Peyer's patch (tissue), 4 donors: ENCODE measurements around the gene WWOX. TPM values are rescaled to one million over a fixed set of nuclear protein-coding genes. Genes with fewer than 3 reads are reported as not detected.

Experiments
- DNase-seq, 3 donors: peaks; one replicate each; pipeline ENCODE4 v3.0.0-alpha.2; 2017 to 2019
- H3K27ac ChIP-seq, 4 donors: fragments of 200-600 bp; sonication (generic); one replicate each; pipeline ENCODE4 v1.5.1; 2016 to 2019
- H3K27me3 ChIP-seq, 2 donors: fragments of 200-600 bp; sonication (generic); one replicate each; pipeline ENCODE4 v1.5.1; 2019
- H3K36me3 ChIP-seq, 3 donors: fragments of 200-600 bp; sonication (generic); one replicate each; pipeline ENCODE4 v1.5.1; 2016 to 2019
- H3K4me1 ChIP-seq, 4 donors: fragments of 200-600 bp; sonication (generic); one replicate each; pipeline ENCODE4 v1.5.1; 2016 to 2019
- H3K4me3 ChIP-seq, 4 donors: fragments of 200-600 bp; sonication (generic); 1 replicate in 3 of 4; 2 replicates in 1 of 4; pipeline ENCODE4 v1.5.1; 2016 to 2019; ENCODE audit warnings: mild to moderate bottlenecking in 1 of 4
- H3K9me3 ChIP-seq, 4 donors: fragments of 200-600 bp; sonication (generic); one replicate each; pipeline ENCODE4 v1.5.1; 2016 to 2019; ENCODE audit warnings: mild to moderate bottlenecking in 1 of 4
- POLR2A ChIP-seq, 2 donors: fragments of 450-650 bp; IDR thresholded peaks; one replicate each; pipeline ENCODE4 v1.5.1; 2017; ENCODE audit warnings: antibody characterized with exemption in 2 of 2, mild to moderate bottlenecking in 2 of 2, moderate library complexity in 2 of 2
- total RNA-seq, 4 donors: library from RNA; depleted of rRNA; stranded (reverse); fragments of >200 nt; gene quantifications; one replicate each; pipeline ENCODE4 v1.1.0, GENCODE V29; 2016
- TF ChIP-seq, protein P1 (sequence below), 6 experiments: fragments of 450-650 bp in 4 of 6; fragments of 200-600 bp in 2 of 6; sonication (generic) in 1 of 6; IDR thresholded peaks; one replicate each; pipeline ENCODE4 v1.5.1; 2017 to 2019; ENCODE audit warnings: antibody characterized with exemption in 6 of 6, mild to moderate bottlenecking in 3 of 6, moderate library complexity in 1 of 6

Gene WWOX
- total RNA-seq, 4 donors from 2014 or later, result 17.3 to 197 (median 57.5) TPM

DNA sequence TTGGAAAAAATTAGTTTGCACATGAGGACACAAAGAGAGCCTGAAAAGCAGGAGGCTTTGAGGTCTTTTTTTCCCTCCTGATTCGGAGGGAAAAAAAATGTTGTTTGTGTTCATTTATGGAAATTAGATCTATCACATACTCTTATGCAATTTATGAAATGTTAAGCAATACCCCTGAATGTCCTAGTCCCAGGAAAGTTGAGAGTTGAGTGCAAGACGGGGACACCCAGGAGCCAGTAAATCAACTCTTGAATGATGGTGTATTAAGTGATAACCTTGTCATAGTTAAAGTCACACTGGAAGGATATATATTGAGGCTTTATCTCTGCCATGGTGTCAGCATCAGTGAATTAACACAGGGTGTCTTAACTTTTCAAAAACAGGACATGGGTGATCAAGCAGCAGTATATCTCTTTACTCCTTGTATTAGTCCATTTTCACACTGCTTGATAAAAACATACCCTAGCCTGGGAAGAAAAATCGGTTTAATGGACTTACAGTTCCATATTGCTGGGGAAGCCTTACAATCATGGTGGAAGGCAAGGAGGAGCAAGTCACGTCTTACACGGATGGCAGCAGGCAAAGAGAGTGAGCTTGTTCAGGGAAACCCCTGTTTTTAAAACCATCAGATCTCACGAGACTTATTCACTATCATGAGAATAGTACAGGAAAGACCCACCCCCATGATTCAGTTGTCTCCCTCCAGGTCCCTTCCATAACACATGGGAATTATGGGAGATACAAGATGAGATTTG is 1032.0 kb downstream of the WWOX start:
- Histone ChIP-seq H3K27me3 (no peaks in the 10 kb centered on the region), H3K27ac (no peak overlapping the region), H3K4me1 (no peaks in the 10 kb centered on the region), H3K36me3 (no peaks in the 10 kb centered on the region), H3K9me3 (no peaks in the 10 kb centered on the region), H3K4me3 (no peak overlapping the region)
- TF ChIP-seq, protein P1, sequence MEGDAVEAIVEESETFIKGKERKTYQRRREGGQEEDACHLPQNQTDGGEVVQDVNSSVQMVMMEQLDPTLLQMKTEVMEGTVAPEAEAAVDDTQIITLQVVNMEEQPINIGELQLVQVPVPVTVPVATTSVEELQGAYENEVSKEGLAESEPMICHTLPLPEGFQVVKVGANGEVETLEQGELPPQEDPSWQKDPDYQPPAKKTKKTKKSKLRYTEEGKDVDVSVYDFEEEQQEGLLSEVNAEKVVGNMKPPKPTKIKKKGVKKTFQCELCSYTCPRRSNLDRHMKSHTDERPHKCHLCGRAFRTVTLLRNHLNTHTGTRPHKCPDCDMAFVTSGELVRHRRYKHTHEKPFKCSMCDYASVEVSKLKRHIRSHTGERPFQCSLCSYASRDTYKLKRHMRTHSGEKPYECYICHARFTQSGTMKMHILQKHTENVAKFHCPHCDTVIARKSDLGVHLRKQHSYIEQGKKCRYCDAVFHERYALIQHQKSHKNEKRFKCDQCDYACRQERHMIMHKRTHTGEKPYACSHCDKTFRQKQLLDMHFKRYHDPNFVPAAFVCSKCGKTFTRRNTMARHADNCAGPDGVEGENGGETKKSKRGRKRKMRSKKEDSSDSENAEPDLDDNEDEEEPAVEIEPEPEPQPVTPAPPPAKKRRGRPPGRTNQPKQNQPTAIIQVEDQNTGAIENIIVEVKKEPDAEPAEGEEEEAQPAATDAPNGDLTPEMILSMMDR (IDR thresholded peaks at IDR 0.05), result no peak
- TF ChIP-seq POLR2A (IDR thresholded peaks at IDR 0.05), result no peak
- no peak for DNase-seq

DNA sequence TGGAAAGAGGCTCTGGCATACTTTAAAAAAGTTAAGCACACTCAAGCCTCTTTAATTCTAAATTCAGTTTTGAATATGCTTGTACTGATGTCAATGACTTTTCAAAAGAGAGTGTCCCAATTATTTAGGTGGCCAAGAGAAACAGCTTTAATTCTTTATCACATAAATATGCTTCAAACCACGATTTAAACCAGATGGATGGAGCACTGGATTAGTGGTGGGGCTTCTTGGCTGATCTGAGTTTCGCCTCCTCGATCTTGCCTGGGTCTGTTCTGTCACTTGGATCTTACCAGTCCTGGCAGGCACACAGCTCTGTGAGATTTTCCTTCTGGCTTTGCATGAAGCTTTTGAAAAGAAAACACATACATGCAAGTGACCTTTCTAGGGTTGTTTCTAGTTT is 1033.2 kb downstream of the WWOX start:
- TF ChIP-seq POLR2A (IDR thresholded peaks at IDR 0.05), result no peak
- TF ChIP-seq, protein P1 (IDR thresholded peaks at IDR 0.05), result no peak
- Histone ChIP-seq H3K27me3 (no peaks in the 10 kb centered on the region), H3K36me3 (no peaks in the 10 kb centered on the region), H3K4me3 (no peak overlapping the region), H3K27ac (no peak overlapping the region), H3K4me1 (no peaks in the 10 kb centered on the region), H3K9me3 (no peaks in the 10 kb centered on the region)
- no peak for DNase-seq

DNA sequence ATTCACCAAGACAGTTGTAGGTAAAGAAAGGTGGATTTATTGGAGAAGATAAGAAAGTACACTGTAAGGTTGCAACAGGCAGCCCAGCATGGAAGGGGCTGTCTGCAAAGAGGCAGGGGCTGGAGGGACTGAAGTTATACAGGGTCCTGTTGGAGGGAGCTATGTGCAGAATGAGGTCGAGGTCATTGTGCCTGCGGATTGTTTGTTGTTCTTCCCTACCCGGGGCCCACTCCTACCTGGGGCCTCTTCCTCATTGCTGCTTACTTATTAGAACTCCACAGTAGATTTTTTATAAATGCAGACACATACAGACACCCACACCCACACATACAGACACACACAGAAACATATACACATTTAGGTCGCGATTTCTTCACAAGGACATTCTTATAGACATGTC is 1034.8 kb downstream of the WWOX start:
- H3K36me3 ChIP-seq, result no peaks in the 10 kb centered on the region
- no peaks in the 10 kb centered on the region for H3K27me3 ChIP-seq
- no peak for DNase-seq
- H3K9me3 ChIP-seq, result no peaks in the 10 kb centered on the region
- H3K27ac ChIP-seq, result no peak overlapping the region
- no peaks in the 10 kb centered on the region for H3K4me1 ChIP-seq
- H3K4me3 ChIP-seq, result no peak overlapping the region
- TF ChIP-seq POLR2A (IDR thresholded peaks at IDR 0.05), result no peak
- TF ChIP-seq, protein P1 (IDR thresholded peaks at IDR 0.05), result no peak

DNA sequence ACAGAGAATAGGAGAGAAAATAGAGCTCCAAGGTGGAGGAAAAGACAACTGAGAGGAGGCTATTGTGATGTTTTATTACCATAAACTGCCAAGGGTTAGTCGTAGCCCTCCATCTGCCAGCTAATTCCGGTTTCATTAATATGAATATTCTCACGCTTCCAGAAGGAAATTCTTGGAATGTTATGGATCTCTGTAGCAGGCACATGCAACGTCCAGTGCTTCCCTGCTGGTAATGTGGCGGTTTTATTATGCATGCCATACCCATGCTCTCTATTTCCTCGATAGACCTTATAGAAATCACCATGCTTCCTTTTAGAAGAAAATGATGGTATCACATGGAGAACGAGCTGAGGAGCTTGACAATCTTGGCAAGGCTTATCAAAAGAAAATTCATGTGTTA is 1037.5 kb downstream of the WWOX start:
- no peak overlapping the region for H3K27ac ChIP-seq
- H3K9me3 ChIP-seq, result no peaks in the 10 kb centered on the region
- no peak for TF ChIP-seq POLR2A (IDR thresholded peaks at IDR 0.05)
- TF ChIP-seq, protein P1 (IDR thresholded peaks at IDR 0.05), result no peak
- no peaks in the 10 kb centered on the region for H3K27me3 ChIP-seq
- H3K4me3 ChIP-seq, result no peak overlapping the region
- DNase-seq, result no peak
- H3K4me1 ChIP-seq, result no peaks in the 10 kb centered on the region
- no peaks in the 10 kb centered on the region for H3K36me3 ChIP-seq

DNA sequence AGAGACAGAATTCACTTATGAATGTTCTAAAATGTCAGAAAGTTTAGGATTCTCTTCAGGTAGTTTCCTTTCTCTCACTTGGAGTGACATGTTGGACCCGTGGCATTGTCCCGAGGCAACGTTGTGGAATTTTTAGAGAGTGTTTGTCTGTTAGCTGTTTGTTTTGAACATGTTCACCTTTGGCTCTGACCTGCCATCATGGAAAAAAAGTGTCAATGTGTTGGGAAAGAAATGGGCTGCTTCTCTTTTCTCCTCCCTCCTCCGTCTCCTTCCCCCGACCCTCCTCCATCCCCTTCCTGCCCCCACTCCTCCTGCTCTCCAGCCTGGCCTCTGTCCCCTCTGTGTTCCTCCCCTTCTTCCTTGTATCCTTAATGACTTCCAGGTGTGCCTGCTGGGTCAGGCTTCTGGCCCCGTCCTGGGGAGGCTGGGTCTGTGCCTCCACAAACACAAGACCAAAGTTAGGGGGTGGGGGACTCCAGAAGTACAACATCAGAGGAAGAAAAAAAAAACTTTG is 1038.0 kb downstream of the WWOX start:
- TF ChIP-seq POLR2A (IDR thresholded peaks at IDR 0.05), result no peak
- TF ChIP-seq, protein P1 (IDR thresholded peaks at IDR 0.05), result no peak
- Histone ChIP-seq H3K4me1 (no peaks in the 10 kb centered on the region), H3K27me3 (no peaks in the 10 kb centered on the region), H3K9me3 (no peaks in the 10 kb centered on the region), H3K36me3 (no peaks in the 10 kb centered on the region), H3K4me3 (no peak overlapping the region), H3K27ac (no peak overlapping the region)
- no peak for DNase-seq
